Ascending aorta (tissue), 2 donors: ENCODE results near the gene MTM1. TPM values are rescaled to one million over a fixed set of nuclear protein-coding genes. Genes with fewer than 3 reads are reported as not detected.

ENCODE experiments used
- DNase-seq, 2 donors: peaks; one replicate each; pipeline ENCODE4 v3.0.0-alpha.2; 2019; ENCODE audit warnings: low spot score in 2 of 2
- H3K27ac ChIP-seq, 2 donors: fragments of 200-600 bp; sonication (generic); one replicate each; pipeline ENCODE4 v1.5.1; 2016 to 2017; ENCODE audit warnings: mild to moderate bottlenecking in 1 of 2
- H3K27me3 ChIP-seq: fragments of 200-600 bp; sonication (generic); one replicate; pipeline ENCODE4 v1.5.1; 2017
- H3K36me3 ChIP-seq, 2 donors: fragments of 200-600 bp; sonication (generic); one replicate each; pipeline ENCODE4 v1.5.1; 2016
- H3K4me1 ChIP-seq, 2 donors: fragments of 200-600 bp; sonication (generic); one replicate each; pipeline ENCODE4 v1.5.1; 2016 to 2017; ENCODE audit warnings: mild to moderate bottlenecking in 1 of 2
- H3K4me3 ChIP-seq, 2 donors: fragments of 200-600 bp; sonication (generic); one replicate each; pipeline ENCODE4 v1.5.1; 2016 to 2017; ENCODE audit warnings: mild to moderate bottlenecking in 1 of 2
- H3K9me3 ChIP-seq, 2 donors: fragments of 200-600 bp; sonication (generic); one replicate each; pipeline ENCODE4 v1.5.1; 2016
- CTCF ChIP-seq, 3 experiments: fragments of 200-600 bp in 2 of 3; fragments of 450-650 bp in 1 of 3; sonication (generic) in 2 of 3; IDR thresholded peaks; one replicate each; pipeline ENCODE4 v1.5.1; 2016 to 2019; ENCODE audit warnings: antibody characterized with exemption in 3 of 3, mild to moderate bottlenecking in 1 of 3, moderate library complexity in 1 of 3
- intact Hi-C: fragments of 100-400 bp; cut with DNase I; formaldehyde crosslinking; loops from one replicate; pipeline ENCODE4 v1.15.1; 2023
- total RNA-seq: library from RNA; depleted of rRNA; stranded (reverse); fragments of >200 nt; gene quantifications from one replicate; pipeline ENCODE4 v1.1.0, GENCODE V29; 2016

The MTM1 gene
- total RNA-seq, 1 donor from 2014 or later = 7.3 TPM

GRCh38 chrX:150574559-150575418, 6.4 kb downstream of the MTM1 start:
- DNase-seq = no peak
- Histone ChIP-seq H3K27ac (no peak overlapping the region), H3K4me1 (no peaks in the 10 kb centered on the region), H3K4me3 (no peak overlapping the region), H3K36me3 (no peaks in the 10 kb centered on the region), H3K9me3 (no peaks in the 10 kb centered on the region), H3K27me3 (no peaks in the 10 kb centered on the region)
- no peak for TF ChIP-seq CTCF (IDR thresholded peaks at IDR 0.05)
- intact Hi-C loops = no loop called here

DNA sequence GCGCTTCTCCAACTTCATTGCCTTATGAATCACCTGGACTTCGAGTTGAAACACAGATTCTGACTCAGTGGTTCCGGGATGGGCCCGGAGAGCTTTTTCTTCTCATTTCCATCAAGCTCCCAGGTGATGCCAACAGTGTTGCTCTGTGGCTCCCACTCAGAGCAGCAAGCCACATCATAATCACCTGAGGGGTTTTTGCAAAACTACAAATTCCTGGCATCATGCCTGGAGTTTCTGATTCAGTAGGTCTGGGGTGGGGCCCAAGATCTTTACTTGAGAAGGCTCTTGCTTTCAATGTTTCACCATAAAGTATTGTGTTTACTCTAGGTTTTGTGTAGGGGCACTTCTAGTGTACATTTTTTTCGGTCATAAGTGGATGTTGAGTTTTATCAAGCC, 7.0 kb downstream of the MTM1 start:
- Histone ChIP-seq H3K4me3 (no peak overlapping the region), H3K27me3 (no peaks in the 10 kb centered on the region), H3K4me1 (no peaks in the 10 kb centered on the region), H3K36me3 (no peaks in the 10 kb centered on the region), H3K9me3 (no peaks in the 10 kb centered on the region), H3K27ac (no peak overlapping the region)
- intact Hi-C loops = no loop called here
- TF ChIP-seq CTCF (IDR thresholded peaks at IDR 0.05) = no peak
- DNase-seq = no peak

DNA sequence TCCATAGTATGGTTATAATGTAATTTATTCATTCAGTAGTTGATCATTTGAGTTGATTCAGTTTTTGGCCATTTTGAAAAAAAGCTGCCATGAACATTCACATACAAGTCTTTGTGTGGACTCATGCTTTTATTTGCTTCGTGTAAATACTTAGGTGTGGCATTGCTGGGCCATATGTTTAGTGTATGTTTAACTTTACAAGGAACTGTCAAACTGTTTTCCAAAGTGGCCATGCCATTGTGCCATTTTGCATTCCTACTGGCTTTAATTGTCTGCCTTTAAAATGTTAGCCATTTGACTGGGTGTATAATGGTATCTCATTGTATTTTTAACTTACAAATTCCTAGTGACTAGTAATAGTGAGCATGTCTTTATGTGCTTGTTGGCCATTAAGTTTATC, 8.8 kb downstream of the MTM1 start:
- no peak overlapping the region for H3K4me3 ChIP-seq
- no peaks in the 10 kb centered on the region for H3K36me3 ChIP-seq
- no peak for TF ChIP-seq CTCF (IDR thresholded peaks at IDR 0.05)
- no peaks in the 10 kb centered on the region for H3K27me3 ChIP-seq
- H3K9me3 ChIP-seq = no peaks in the 10 kb centered on the region
- intact Hi-C loops = no loop called here
- no peaks in the 10 kb centered on the region for H3K4me1 ChIP-seq
- H3K27ac ChIP-seq = no peak overlapping the region
- DNase-seq = no peak

GRCh38 chrX:150581093-150581775, 12.8 kb downstream of the MTM1 start:
- H3K4me3 ChIP-seq = no peak overlapping the region
- intact Hi-C loops = no loop called here
- H3K36me3 ChIP-seq = no peaks in the 10 kb centered on the region
- no peaks in the 10 kb centered on the region for H3K4me1 ChIP-seq
- DNase-seq = no peak
- no peaks in the 10 kb centered on the region for H3K27me3 ChIP-seq
- no peak overlapping the region for H3K27ac ChIP-seq
- TF ChIP-seq CTCF (IDR thresholded peaks at IDR 0.05) = no peak
- H3K9me3 ChIP-seq = no peaks in the 10 kb centered on the region

- H3K9me3 ChIP-seq = no peaks in the 10 kb centered on the region
- no peaks in the 10 kb centered on the region for H3K27me3 ChIP-seq
- TF ChIP-seq CTCF (IDR thresholded peaks at IDR 0.05) = no peak
- H3K27ac ChIP-seq = no peak overlapping the region
- intact Hi-C loops = no loop called here
- H3K4me3 ChIP-seq = no peak overlapping the region
- no peaks in the 10 kb centered on the region for H3K36me3 ChIP-seq
- DNase-seq = no peak
- H3K4me1 ChIP-seq = no peaks in the 10 kb centered on the region
Measured at GRCh38 chrX:150582338-150582948, 14.0 kb downstream of the MTM1 start.
